Activated naive CD4-positive, alpha-beta T cell treated with anti-CD3 and anti-CD28 coated beads for 36 hours (primary cell): Measurements from ENCODE around the gene CXCR6. TPM values are rescaled to one million over a fixed set of nuclear protein-coding genes. Genes with fewer than 3 reads are reported as not detected.

ENCODE experiments used
- CTCF ChIA-PET: fragments of 350-600 bp; sonication (Branson Sonifier 250); formaldehyde crosslinking; loops from one replicate; lab custom pipeline; 2021; ENCODE audit warnings: antibody characterized with exemption; lab: Charles Lee
- DNase-seq: peaks from one replicate; pipeline ENCODE4 v3.0.0-alpha.2; 2020
- H3K27ac Mint-ChIP-seq: one replicate; pipeline ENCODE4 v1.8.0; 2021; ENCODE audit warnings: mild to moderate bottlenecking, mixed read lengths
- H3K27me3 Mint-ChIP-seq: one replicate; pipeline ENCODE4 v1.8.0; 2021; ENCODE audit warnings: low read depth, mixed read lengths
- H3K36me3 Mint-ChIP-seq: one replicate; pipeline ENCODE4 v1.8.0; 2021; ENCODE audit warnings: low read depth, mixed read lengths
- H3K4me1 Mint-ChIP-seq: one replicate; pipeline ENCODE4 v1.8.0; 2021; ENCODE audit warnings: low read depth, mixed read lengths
- H3K4me3 Mint-ChIP-seq: one replicate; pipeline ENCODE4 v1.8.0; 2021; ENCODE audit warnings: mild to moderate bottlenecking, moderate library complexity, mixed read lengths
- H3K9me3 Mint-ChIP-seq: one replicate; pipeline ENCODE4 v1.8.0; 2021; ENCODE audit warnings: mixed read lengths
- intact Hi-C: fragments of 100-400 bp; cut with micrococcal nuclease; formaldehyde crosslinking; loops from one replicate; pipeline ENCODE4 v1.15.1; 2023
- total RNA-seq, 2 experiments: library from RNA; stranded (reverse); gene quantifications; one replicate each; pipeline ENCODE4 v1.2.3, GENCODE V29; 2021

The CXCR6 gene
- under 1 TPM in 1 of 2 experiments, not detected in 1; 0.30 TPM for total RNA-seq

GRCh38 chr3:45943207-45943846 is at the start of gene CXCR6:
TSS of gene CXCR6 (plus strand) at chr3:45943464. CDS start at chr3:45946482, 3,018 bp downstream.
- peak; percentile 75 for DNase-seq
- Mint-ChIP-seq H3K4me1 (peaks cover 31% of the 10 kb centered on the region), H3K27ac (no peak within 1 kb of the TSS), H3K4me3 (no peak within 1 kb of the TSS), H3K27me3 (peaks cover 3% of the 10 kb centered on the region), H3K9me3 (no peaks in the 10 kb centered on the region), H3K36me3 (peaks cover 32% of the 10 kb centered on the region)
- CTCF ChIA-PET, result interaction anchor here (0.6 to 15.3 kb wide), 10 partner anchors 32 to 435 kb away, joined by 3 to 263 read pairs (median 4); partner anchors contain the start of gene CCR2
- intact Hi-C loops, result loop anchor here (1.0 to 2.0 kb wide), 5 partner anchors 21 to 122 kb away; partner anchors contain the start of gene FYCO1

- Mint-ChIP-seq H3K36me3 (no peaks in the 10 kb centered on the region), H3K9me3 (no peaks in the 10 kb centered on the region), H3K4me1 (peaks cover 25% of the 10 kb centered on the region), H3K27me3 (peaks cover 13% of the 10 kb centered on the region), H3K4me3 (no peak overlapping the region), H3K27ac (no peak overlapping the region)
- CTCF ChIA-PET, result interaction anchor here (0.8 to 1.3 kb wide), 3 partner anchors 25 to 185 kb away, joined by 3 to 4 read pairs (median 3); no protein-coding TSS in a partner anchor
- intact Hi-C loops, result no loop called here
- DNase-seq, result no peak
Observed at GRCh38 chr3:45894015-45894414, 49.2 kb upstream of the CXCR6 start.

GRCh38 chr3:45895686-45896468 is 47.4 kb upstream of the CXCR6 start:
- Mint-ChIP-seq H3K9me3 (no peaks in the 10 kb centered on the region), H3K4me1 (peaks cover 18% of the 10 kb centered on the region), H3K4me3 (no peak overlapping the region), H3K27ac (no peak overlapping the region), H3K27me3 (peaks cover 11% of the 10 kb centered on the region), H3K36me3 (no peaks in the 10 kb centered on the region)
- intact Hi-C loops, result no loop called here
- CTCF ChIA-PET, result no interaction called here
- DNase-seq, result no peak

GRCh38 chr3:45896956-45897355 is 46.3 kb upstream of the CXCR6 start:
- DNase-seq, result no peak
- intact Hi-C loops, result no loop called here
- no peaks in the 10 kb centered on the region for H3K9me3 Mint-ChIP-seq
- H3K4me3 Mint-ChIP-seq, result no peak overlapping the region
- no peak overlapping the region for H3K27ac Mint-ChIP-seq
- peaks cover 4% of the 10 kb centered on the region for H3K27me3 Mint-ChIP-seq
- no peaks in the 10 kb centered on the region for H3K36me3 Mint-ChIP-seq
- H3K4me1 Mint-ChIP-seq, result peaks cover 14% of the 10 kb centered on the region
- CTCF ChIA-PET, result no interaction called here

GRCh38 chr3:45904931-45905330 is 38.3 kb upstream of the CXCR6 start:
- intact Hi-C loops, result no loop called here
- peaks cover 11% of the 10 kb centered on the region for H3K4me1 Mint-ChIP-seq
- DNase-seq, result no peak

GRCh38 chr3:45905755-45906154 is 37.5 kb upstream of the CXCR6 start:
- Mint-ChIP-seq H3K36me3 (peaks cover 3% of the 10 kb centered on the region), H3K4me3 (no peak overlapping the region), H3K27me3 (no peaks in the 10 kb centered on the region), H3K27ac (no peak overlapping the region), H3K9me3 (no peaks in the 10 kb centered on the region), H3K4me1 (peaks cover 11% of the 10 kb centered on the region)
- CTCF ChIA-PET, result no interaction called here
- intact Hi-C loops, result no loop called here
- no peak for DNase-seq

More at GRCh38 chr3:45904931-45905330, 38.3 kb upstream of the CXCR6 start:
- Mint-ChIP-seq H3K4me3 (no peak overlapping the region), H3K27ac (no peak overlapping the region), H3K36me3 (peaks cover 3% of the 10 kb centered on the region), H3K9me3 (no peaks in the 10 kb centered on the region), H3K27me3 (no peaks in the 10 kb centered on the region)
- CTCF ChIA-PET, result interaction anchor here (0.6 kb wide), 1 partner anchor 393 kb away, joined by 3 read pairs; no protein-coding TSS in a partner anchor

GRCh38 chr3:45906681-45907407 is 36.4 kb upstream of the CXCR6 start:
- no peak for DNase-seq
- H3K4me1 Mint-ChIP-seq, result peaks cover 11% of the 10 kb centered on the region
- H3K36me3 Mint-ChIP-seq, result peaks cover 3% of the 10 kb centered on the region
- no peak overlapping the region for H3K27ac Mint-ChIP-seq
- H3K27me3 Mint-ChIP-seq, result no peaks in the 10 kb centered on the region
- no peaks in the 10 kb centered on the region for H3K9me3 Mint-ChIP-seq
- CTCF ChIA-PET, result no interaction called here
- intact Hi-C loops, result no loop called here
- H3K4me3 Mint-ChIP-seq, result no peak overlapping the region

GRCh38 chr3:45907769-45908705 is 35.2 kb upstream of the CXCR6 start:
- H3K27ac Mint-ChIP-seq, result no peak overlapping the region
- no peak overlapping the region for H3K4me3 Mint-ChIP-seq
- intact Hi-C loops, result no loop called here
- H3K36me3 Mint-ChIP-seq, result peaks cover 3% of the 10 kb centered on the region
- H3K9me3 Mint-ChIP-seq, result no peaks in the 10 kb centered on the region
- CTCF ChIA-PET, result interaction anchor here (2.4 kb wide), 1 partner anchor 169 kb away, joined by 5 read pairs; no protein-coding TSS in a partner anchor
- H3K27me3 Mint-ChIP-seq, result peaks cover 2% of the 10 kb centered on the region
- H3K4me1 Mint-ChIP-seq, result peaks cover 11% of the 10 kb centered on the region
- DNase-seq, result no peak

GRCh38 chr3:45908761-45909160 is 34.5 kb upstream of the CXCR6 start:
- Mint-ChIP-seq H3K36me3 (peaks cover 3% of the 10 kb centered on the region), H3K4me3 (no peak overlapping the region), H3K4me1 (peaks cover 11% of the 10 kb centered on the region), H3K27me3 (peaks cover 5% of the 10 kb centered on the region), H3K9me3 (no peaks in the 10 kb centered on the region), H3K27ac (no peak overlapping the region)
- DNase-seq, result no peak
- intact Hi-C loops, result no loop called here
- CTCF ChIA-PET, result interaction anchor here (2.4 kb wide), 1 partner anchor 168 kb away, joined by 5 read pairs; no protein-coding TSS in a partner anchor

- CTCF ChIA-PET, result interaction anchor here (2.4 kb wide), 1 partner anchor 167 kb away, joined by 5 read pairs; no protein-coding TSS in a partner anchor
- intact Hi-C loops, result no loop called here
- no peak for DNase-seq
- Mint-ChIP-seq H3K36me3 (peaks cover 3% of the 10 kb centered on the region), H3K27me3 (peaks cover 7% of the 10 kb centered on the region), H3K4me1 (peaks cover 12% of the 10 kb centered on the region), H3K4me3 (no peak overlapping the region), H3K9me3 (no peaks in the 10 kb centered on the region), H3K27ac (no peak overlapping the region)
Observed at GRCh38 chr3:45909542-45909941, 33.7 kb upstream of the CXCR6 start.

GRCh38 chr3:45910892-45911291 is 32.4 kb upstream of the CXCR6 start:
- CTCF ChIA-PET, result interaction anchor here (0.8 kb wide), 1 partner anchor 250 kb away, joined by 3 read pairs; no protein-coding TSS in a partner anchor
- intact Hi-C loops, result loop anchor here (10.0 kb wide), 1 partner anchor 316 kb away; the partner anchor contains the start of gene LIMD1
- Mint-ChIP-seq H3K4me1 (peaks cover 25% of the 10 kb centered on the region), H3K27me3 (peaks cover 7% of the 10 kb centered on the region), H3K4me3 (no peak overlapping the region), H3K27ac (no peak overlapping the region), H3K9me3 (no peaks in the 10 kb centered on the region), H3K36me3 (peaks cover under 1% of the 10 kb centered on the region)
- no peak for DNase-seq
